T-cell (primary cell): ENCODE results near the gene IZUMO4. TPM values are rescaled to one million over a fixed set of nuclear protein-coding genes. Genes with fewer than 3 reads are reported as not detected.

Source experiments
- ATAC-seq, 4 experiments: fragments of 200-7000 bp in 3 of 4; fragments of 150-1000 bp in 1 of 4; cut with Tn5 transposase; replicated peaks in 1 of 4; 1 replicate in 3 of 4; 2 replicates in 1 of 4; pipeline ENCODE4 v1.10.0; 2021; ENCODE audit warnings: moderate library complexity in 3 of 4, mild to moderate bottlenecking in 2 of 4, moderate number of reproducible peaks in 1 of 4
- CTCF ChIA-PET, 2 donors: fragments of 300-600 bp; sonication (Branson Sonifier 250); formaldehyde crosslinking; loops; one replicate each; lab custom pipeline; 2022; ENCODE audit warnings: antibody characterized with exemption in 2 of 2; lab: Charles Lee
- POLR2A ChIA-PET, 2 donors: fragments of 300-600 bp; sonication (Branson Sonifier 250); formaldehyde crosslinking; loops; one replicate each; lab custom pipeline; 2022; ENCODE audit warnings: antibody characterized with exemption in 2 of 2; lab: Charles Lee
- DNase-seq, 35 experiments: peaks; one replicate each; pipeline versions ENCODE4 v3.0.0 to v3.0.0-alpha.2; 2013 to 2023
- H3K27ac ChIP-seq: one replicate; pipeline ENCODE4 v1.5.1; 2013; ENCODE audit warnings: low read length
- H3K27me3 ChIP-seq, 2 experiments: replicated peaks in 1 of 2; 1 replicate in 1 of 2; 2 replicates in 1 of 2; pipeline versions ENCODE4 v1.6.1 to v1.7.0; 2013; ENCODE audit warnings: low read length in 1 of 2, mixed read lengths in 1 of 2; ENCODE audit not compliant: control insufficient read depth in 2 of 2, insufficient read depth in 2 of 2; ENCODE audit errors: extremely low read depth in 1 of 2
- H3K36me3 ChIP-seq, 2 donors: 1 replicate in 1 of 2; 2 replicates in 1 of 2; pipeline versions ENCODE4 v1.6.1 to v1.7.0; 2013; ENCODE audit warnings: low read length in 1 of 2; ENCODE audit not compliant: control insufficient read depth in 2 of 2, insufficient read depth in 1 of 2; ENCODE audit errors: extremely low read depth in 1 of 2
- H3K4me1 ChIP-seq, 2 experiments: 1 replicate in 1 of 2; 2 replicates in 1 of 2; pipeline versions ENCODE4 v1.6.1 to v1.7.0; 2013; ENCODE audit warnings: low read length in 2 of 2, mixed read lengths in 1 of 2; ENCODE audit not compliant: insufficient read depth in 2 of 2, control insufficient read depth in 1 of 2; ENCODE audit errors: extremely low read depth in 1 of 2
- H3K4me3 ChIP-seq, 2 donors: 1 replicate in 1 of 2; 2 replicates in 1 of 2; pipeline versions ENCODE4 v1.5.1 to v1.7.0; 2013; ENCODE audit warnings: mild to moderate bottlenecking in 2 of 2, low read length in 1 of 2, moderate library complexity in 1 of 2; ENCODE audit not compliant: control insufficient read depth in 1 of 2; ENCODE audit errors: extremely low read depth in 1 of 2
- H3K9me3 ChIP-seq: 2 replicates; pipeline ENCODE4 v1.7.0; 2013
- H3K27ac Mint-ChIP-seq, 2 donors: one replicate each; pipeline ENCODE4 v1.8.0; 2020 to 2021; ENCODE audit warnings: mild to moderate bottlenecking in 2 of 2, mixed read lengths in 2 of 2
- H3K27me3 Mint-ChIP-seq, 2 donors: one replicate each; pipeline ENCODE4 v1.8.0; 2021 to 2022; ENCODE audit warnings: mixed read lengths in 2 of 2
- H3K36me3 Mint-ChIP-seq: one replicate; pipeline ENCODE4 v1.8.0; 2021; ENCODE audit warnings: mixed read lengths
- H3K4me1 Mint-ChIP-seq, 3 donors: one replicate each; pipeline ENCODE4 v1.8.0; 2020 to 2022; ENCODE audit warnings: mixed read lengths in 3 of 3, mild to moderate bottlenecking in 1 of 3
- H3K4me3 Mint-ChIP-seq, 3 donors: one replicate each; pipeline ENCODE4 v1.8.0; 2020 to 2022; ENCODE audit warnings: mild to moderate bottlenecking in 3 of 3, mixed read lengths in 3 of 3, moderate library complexity in 3 of 3
- H3K9me3 Mint-ChIP-seq, 3 donors: one replicate each; pipeline ENCODE4 v1.8.0; 2020 to 2022; ENCODE audit warnings: mixed read lengths in 3 of 3
- WGBS: methylation state at CpG from one replicate; pipeline ENCODE4 v1.1.5; 2013; ENCODE audit warnings: missing lambda C conversion rate; ENCODE audit not compliant: insufficient coverage; 5-methylcytosine and 5-hydroxymethylcytosine counted together
- total RNA-seq, 35 experiments: library from RNA in 6 of 35; stranded (reverse) in 6 of 35; fragments of 120-200 nt in 1 of 35; gene quantifications; one replicate each; pipeline versions ENCODE4 v1.2.1 to v1.2.4 and lab custom pipeline; 2013 to 2026

Gene IZUMO4
- total RNA-seq, 5 donors from 2014 or later (not counting 1 experiment from before 2014, with no cell fraction given): 14.0 to 23.5 (median 19.7) TPM

DNA sequence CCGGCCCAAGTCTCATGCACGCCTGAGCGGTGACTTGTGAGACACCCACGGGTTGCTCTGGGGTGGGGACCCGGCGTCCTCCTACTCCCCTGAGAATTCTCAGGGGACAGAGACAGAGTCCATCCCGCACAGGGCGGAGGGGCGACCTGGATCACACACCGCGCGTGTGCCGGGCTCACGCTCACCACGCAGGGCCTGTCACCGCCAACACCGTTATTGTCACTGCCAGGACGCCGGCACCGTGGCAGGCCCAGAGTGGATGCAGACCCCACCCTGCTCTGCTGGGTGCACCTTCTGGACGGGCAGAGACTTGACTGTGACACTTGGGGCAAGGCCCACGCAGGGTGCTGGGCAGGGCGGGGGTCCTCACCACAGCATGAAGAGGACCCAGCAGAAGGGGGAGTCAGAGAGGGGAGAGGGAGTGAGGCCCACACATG, 16.8 kb upstream of the IZUMO4 start:
- Mint-ChIP-seq H3K27me3 (no peaks in the 10 kb centered on the region), H3K4me1 (peaks cover 42 to 56% (median 54%) of the 10 kb centered on the region in 3 donors), H3K4me3 (peak overlapping the region; percentile 98 to 99 (median 99)), H3K27ac (peak overlapping the region; percentile 99), H3K36me3 (peaks cover 15% of the 10 kb centered on the region), H3K9me3 (no peaks in the 10 kb centered on the region)
- ATAC-seq (no peak), DNase-seq (no peak)
- Histone ChIP-seq H3K4me1 (peaks cover 14 to 85% of the 10 kb centered on the region in 2 experiments), H3K27ac (peak overlapping the region; percentile 62), H3K36me3 (peaks cover 19 to 69% of the 10 kb centered on the region in 2 donors), H3K27me3 (no peaks in the 10 kb centered on the region), H3K9me3 (no peaks in the 10 kb centered on the region), H3K4me3 (no peak overlapping the region)
- 63% methylated on average over 21 of the region's 23 CpGs for WGBS
- CTCF ChIA-PET: interaction anchor here in 1 of 2 donors (0.6 kb wide), 1 partner anchor 630 kb away, joined by 3 read pairs; no protein-coding TSS in a partner anchor
- POLR2A ChIA-PET: no interaction called here

- Histone ChIP-seq H3K27me3 (no peaks in the 10 kb centered on the region), H3K36me3 (peaks cover 19 to 63% of the 10 kb centered on the region in 2 donors), H3K4me1 (peaks cover 14 to 82% of the 10 kb centered on the region in 2 experiments), H3K4me3 (no peak overlapping the region), H3K9me3 (no peaks in the 10 kb centered on the region), H3K27ac (peak overlapping the region; percentile 62)
- CTCF ChIA-PET: interaction anchor here in 1 of 2 donors (0.6 kb wide), 1 partner anchor 630 kb away, joined by 3 read pairs; no protein-coding TSS in a partner anchor
- no peak for DNase-seq
- POLR2A ChIA-PET: no interaction called here
- Mint-ChIP-seq H3K36me3 (peaks cover 19% of the 10 kb centered on the region), H3K4me3 (peak overlapping the region; percentile 98 to 99 (median 99)), H3K4me1 (peaks cover 47 to 59% (median 58%) of the 10 kb centered on the region in 3 donors), H3K27ac (peak overlapping the region; percentile 99), H3K27me3 (no peaks in the 10 kb centered on the region), H3K9me3 (no peaks in the 10 kb centered on the region)
- 41% methylated on average over 11 of the region's 23 CpGs for WGBS
- ATAC-seq: no peak
Observed at GRCh38 chr19:2080336-2080988, 16.3 kb upstream of the IZUMO4 start.

- Histone ChIP-seq H3K4me3 (peak overlapping the region; percentile 92 to 99), H3K4me1 (peaks cover 23 to 89% of the 10 kb centered on the region in 2 experiments), H3K27ac (peak overlapping the region; percentile 97), H3K27me3 (no peaks in the 10 kb centered on the region), H3K9me3 (no peaks in the 10 kb centered on the region), H3K36me3 (peaks cover 11 to 47% of the 10 kb centered on the region in 2 donors)
- ChIA-PET CTCF (interaction anchor here in 1 of 2 donors (0.6 to 1.0 kb wide), 2 partner anchors 8 to 40 kb away, joined by 3 to 4 read pairs; no protein-coding TSS in a partner anchor), POLR2A (interaction anchor here in 1 of 2 donors (0.6 kb wide), 1 partner anchor 39 kb away, joined by 4 read pairs; no protein-coding TSS in a partner anchor)
- H3K27me3 Mint-ChIP-seq: no peaks in the 10 kb centered on the region
- 13% methylated on average over 26 of the region's 30 CpGs for WGBS
- peaks cover 19% of the 10 kb centered on the region for H3K36me3 Mint-ChIP-seq
- H3K9me3 Mint-ChIP-seq: no peaks in the 10 kb centered on the region
- H3K27ac Mint-ChIP-seq: peak overlapping the region; percentile 99
- peak in 33 of 35 experiments; percentile 36 to 76 (median 56) for DNase-seq
- peak in 3 of 4 experiments; percentile 19 to 30 (median 27) for ATAC-seq
- H3K4me3 Mint-ChIP-seq: peak overlapping the region; percentile 98 to 99 (median 99)
- peaks cover 59 to 71% (median 69%) of the 10 kb centered on the region in 3 donors for H3K4me1 Mint-ChIP-seq
Observed at GRCh38 chr19:2081873-2082810, 14.6 kb upstream of the IZUMO4 start.

GRCh38 chr19:2083174-2083854, 13.4 kb upstream of the IZUMO4 start:
- no peaks in the 10 kb centered on the region for H3K27me3 Mint-ChIP-seq
- H3K27ac Mint-ChIP-seq: peak overlapping the region; percentile 99
- H3K4me1 ChIP-seq: peaks cover 31 to 89% of the 10 kb centered on the region in 2 experiments
- H3K36me3 Mint-ChIP-seq: peaks cover 18% of the 10 kb centered on the region
- no peaks in the 10 kb centered on the region for H3K9me3 Mint-ChIP-seq
- POLR2A ChIA-PET: interaction anchor here (0.5 to 0.7 kb wide), 4 partner anchors 13 to 393 kb away, joined by 3 to 12 read pairs (median 5); partner anchors contain the start of gene GADD45B (in 1 of the 2)
- peak overlapping the region; percentile 92 to 99 for H3K4me3 ChIP-seq
- DNase-seq (peak; percentile 51 to 82 (median 68)), ATAC-seq (peak; percentile 36 to 62 (median 52))
- H3K4me1 Mint-ChIP-seq: peaks cover 70 to 82% (median 78%) of the 10 kb centered on the region in 3 donors
- H3K36me3 ChIP-seq: peaks cover 0 to 36% of the 10 kb centered on the region in 2 donors
- peak overlapping the region; percentile 98 to 99 (median 99) for H3K4me3 Mint-ChIP-seq
- WGBS: 0% methylated on average over 10 of the region's 20 CpGs
- H3K27me3 ChIP-seq: no peaks in the 10 kb centered on the region
- no peaks in the 10 kb centered on the region for H3K9me3 ChIP-seq
- H3K27ac ChIP-seq: peak overlapping the region; percentile 97
- CTCF ChIA-PET: interaction anchor here (0.5 to 1.0 kb wide), 2 partner anchors 13 to 89 kb away, joined by 3 to 4 read pairs; no protein-coding TSS in a partner anchor

- H3K9me3 ChIP-seq: no peaks in the 10 kb centered on the region
- no peaks in the 10 kb centered on the region for H3K27me3 ChIP-seq
- H3K36me3 Mint-ChIP-seq: peaks cover 13% of the 10 kb centered on the region
- H3K27ac ChIP-seq: peak overlapping the region; percentile 97
- POLR2A ChIA-PET: interaction anchor here (0.6 to 0.7 kb wide), 2 partner anchors 16 to 343 kb away, joined by 5 to 11 read pairs; no protein-coding TSS in a partner anchor
- H3K36me3 ChIP-seq: peaks cover 0 to 17% of the 10 kb centered on the region in 2 donors
- H3K9me3 Mint-ChIP-seq: no peaks in the 10 kb centered on the region
- ATAC-seq (peak; percentile 70 to 80 (median 76)), DNase-seq (peak; percentile 76 to 98 (median 94))
- peaks cover 39 to 90% of the 10 kb centered on the region in 2 experiments for H3K4me1 ChIP-seq
- H3K4me3 Mint-ChIP-seq: peak overlapping the region; percentile 98 to 99 (median 99)
- WGBS: 0% methylated on average over 23 of the region's 28 CpGs
- H3K27ac Mint-ChIP-seq: peak overlapping the region; percentile 99
- peak overlapping the region; percentile 92 to 99 for H3K4me3 ChIP-seq
- H3K4me1 Mint-ChIP-seq: peaks cover 76 to 80% (median 76%) of the 10 kb centered on the region in 3 donors
- no peaks in the 10 kb centered on the region for H3K27me3 Mint-ChIP-seq
- CTCF ChIA-PET: interaction anchor here in 1 of 2 donors (0.6 to 0.8 kb wide), 4 partner anchors 9 to 43 kb away, joined by 3 to 5 read pairs (median 4); no protein-coding TSS in a partner anchor
Observed at GRCh38 chr19:2084993-2085720, 11.6 kb upstream of the IZUMO4 start.
